Measurements from ENCODE around the gene USP51.
"Not testable (repeated sequence)": the region's sequence is repeated elsewhere in the genome, so short reads cannot be mapped to it uniquely, and the experiment has no call there.

USP51 gene

GRCh38 chrX:55489314-55490009 lies at the start of gene USP51:
Gene USP51, minus strand, starts transcription at chrX:55489848. Its CDS starts 909 bp downstream, at chrX:55488939.
- FAIRE-seq: no peak

- no peak for FAIRE-seq
Measured at GRCh38 chrX:55524487-55524886, 34.8 kb upstream of the USP51 start.

DNA sequence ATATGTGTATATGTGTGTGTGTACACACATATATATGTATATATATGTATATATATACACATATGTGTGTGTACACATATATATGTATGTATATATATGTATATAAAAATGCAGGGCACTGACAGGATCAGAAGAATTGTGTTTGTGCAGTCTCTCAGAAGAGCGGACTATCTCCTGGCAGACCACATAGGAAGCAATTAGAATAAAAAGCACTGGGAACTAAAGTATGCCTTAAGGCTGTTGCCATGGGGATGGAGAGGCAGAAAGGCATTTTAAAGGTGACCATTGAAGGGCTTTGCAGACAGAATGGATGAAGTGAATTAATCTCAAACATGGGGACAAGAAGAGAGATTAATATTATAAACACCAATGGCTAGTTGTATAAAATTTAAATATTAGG lies 33.7 kb upstream of the USP51 start:
- FAIRE-seq: no peak

DNA sequence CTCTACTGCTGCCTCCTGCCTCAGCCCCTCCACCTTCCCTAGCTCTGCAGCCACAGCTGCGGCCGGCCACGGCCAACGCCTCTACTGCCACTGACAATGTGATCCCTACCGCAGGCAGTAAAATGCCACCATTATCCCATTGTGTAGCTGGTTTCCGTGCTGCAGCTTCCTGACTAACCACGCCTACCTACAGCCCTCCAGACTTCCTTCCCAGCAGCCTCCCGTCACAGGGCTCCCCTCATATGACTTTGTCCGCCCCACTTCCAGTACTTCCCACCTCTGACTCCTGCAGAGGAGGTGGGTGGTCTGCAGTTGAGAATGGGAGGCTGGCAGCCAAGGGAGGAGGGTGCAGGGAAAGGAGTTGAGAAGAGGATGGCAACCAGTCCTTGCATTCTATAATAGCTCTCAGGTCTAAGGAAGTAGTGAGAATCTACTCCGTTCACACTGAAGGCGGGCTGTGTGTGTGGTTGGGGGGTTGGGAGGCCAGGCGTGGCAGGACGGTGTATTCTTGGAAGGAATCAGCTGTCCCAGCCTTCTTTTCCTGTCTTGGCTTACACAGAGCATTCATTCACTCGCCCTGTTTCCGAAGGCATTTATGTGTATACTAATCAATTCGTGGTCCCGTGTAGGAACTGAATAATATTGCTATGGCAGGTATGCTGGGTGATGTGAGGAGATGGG lies 33.1 kb upstream of the USP51 start:
- FAIRE-seq: no peak

DNA sequence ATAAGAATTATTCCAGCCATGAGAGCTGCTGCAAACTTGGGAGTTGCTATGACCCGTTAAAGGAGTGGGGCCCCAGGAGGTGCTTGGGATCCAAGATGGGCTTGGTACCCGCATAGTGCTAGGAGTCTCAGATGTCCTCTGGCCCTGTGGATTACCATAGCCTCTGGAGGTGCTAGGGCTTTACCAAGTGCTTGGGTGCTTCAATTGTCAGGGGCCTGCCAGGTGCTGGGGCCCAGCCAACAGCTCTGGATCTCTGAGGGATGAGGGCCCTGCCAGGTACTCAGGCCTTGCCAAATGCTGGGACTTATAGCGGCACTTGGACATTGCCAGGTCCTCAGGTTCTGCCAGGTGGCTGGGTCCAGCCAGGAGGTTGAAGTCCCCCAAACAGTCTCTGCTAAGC lies 32.0 kb upstream of the USP51 start:
- no peak for FAIRE-seq

GRCh38 chrX:55516794-55517481 lies 27.3 kb upstream of the USP51 start:
- not testable (repeated sequence) for FAIRE-seq

GRCh38 chrX:55513045-55513737 lies 23.5 kb upstream of the USP51 start:
- FAIRE-seq: not testable (repeated sequence)

DNA sequence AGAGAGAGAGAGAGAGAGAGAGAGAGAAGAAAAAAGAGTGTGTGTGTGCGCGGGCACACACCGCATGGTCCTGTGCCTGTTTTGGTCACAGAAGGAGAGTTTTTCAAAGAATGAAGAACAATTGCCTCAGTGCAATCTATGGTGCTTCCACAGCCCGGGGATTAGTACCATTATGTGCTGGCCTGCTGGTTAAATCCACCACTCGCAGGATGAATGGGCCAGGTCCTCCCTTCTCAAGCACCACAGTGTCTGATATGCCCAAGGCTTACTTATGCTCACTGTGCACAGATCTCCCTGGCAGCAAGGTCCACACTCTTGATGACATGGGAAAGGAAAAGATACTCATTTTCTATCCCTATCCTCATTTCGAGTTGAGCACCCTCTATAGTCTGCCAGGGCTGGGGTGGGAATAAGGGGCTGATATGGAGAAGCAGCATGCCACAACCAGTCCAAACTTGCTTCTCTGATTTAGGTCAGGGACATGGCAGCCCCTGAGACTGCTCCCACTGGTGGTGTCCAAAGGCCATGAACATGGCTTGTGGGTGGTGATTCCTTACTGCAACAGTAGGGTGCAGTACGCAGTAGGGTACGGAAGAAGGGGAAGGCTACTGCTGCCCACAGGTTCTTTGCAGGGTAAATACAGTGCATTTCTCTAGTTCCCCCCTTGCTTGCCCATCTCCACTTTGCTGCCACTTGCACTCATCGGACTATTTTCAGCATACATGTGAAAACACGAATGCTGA lies 18.9 kb upstream of the USP51 start:
- FAIRE-seq: not testable (repeated sequence)

DNA sequence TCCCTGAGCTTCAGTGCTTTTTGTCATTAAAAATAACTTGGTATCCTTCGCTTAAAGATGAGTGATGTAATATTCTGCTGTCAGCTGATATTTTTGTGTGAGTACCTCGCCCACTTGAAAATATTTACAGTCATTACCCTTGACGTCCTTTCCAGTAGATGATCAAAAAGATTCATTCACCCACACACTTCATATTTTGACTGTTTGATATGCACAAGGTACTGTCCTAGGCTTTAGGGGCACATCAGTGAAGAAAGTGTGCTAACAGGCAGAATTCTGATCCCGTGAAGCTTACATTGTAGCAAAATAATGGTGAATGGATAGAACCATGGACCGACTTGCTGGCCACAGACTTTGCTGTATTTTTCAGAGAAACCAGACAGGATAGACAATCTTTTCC lies 18.1 kb upstream of the USP51 start:
- not testable (repeated sequence) for FAIRE-seq

GRCh38 chrX:55507010-55507409 lies 17.4 kb upstream of the USP51 start:
- FAIRE-seq: not testable (repeated sequence)

DNA sequence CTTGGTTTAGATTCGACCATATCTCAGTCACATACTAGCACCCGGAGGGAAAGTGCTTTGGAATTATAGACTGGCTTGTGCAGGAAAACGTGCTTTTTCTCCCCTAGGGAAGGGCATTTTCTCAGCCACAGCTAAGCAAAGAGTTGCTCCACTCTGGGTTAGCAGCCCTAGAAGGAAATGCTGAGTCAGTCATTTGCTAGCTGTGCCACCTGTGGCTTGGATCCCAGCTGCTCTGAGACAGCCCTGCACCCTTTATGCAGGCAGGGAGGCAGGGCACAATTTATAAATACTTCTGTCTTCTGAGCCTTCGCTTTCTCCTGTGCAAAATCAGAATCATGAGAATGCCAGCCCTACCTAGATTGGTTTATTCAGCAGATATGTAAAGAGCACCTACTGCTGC lies 1.3 kb upstream of the USP51 start:
- no peak for FAIRE-seq

DNA sequence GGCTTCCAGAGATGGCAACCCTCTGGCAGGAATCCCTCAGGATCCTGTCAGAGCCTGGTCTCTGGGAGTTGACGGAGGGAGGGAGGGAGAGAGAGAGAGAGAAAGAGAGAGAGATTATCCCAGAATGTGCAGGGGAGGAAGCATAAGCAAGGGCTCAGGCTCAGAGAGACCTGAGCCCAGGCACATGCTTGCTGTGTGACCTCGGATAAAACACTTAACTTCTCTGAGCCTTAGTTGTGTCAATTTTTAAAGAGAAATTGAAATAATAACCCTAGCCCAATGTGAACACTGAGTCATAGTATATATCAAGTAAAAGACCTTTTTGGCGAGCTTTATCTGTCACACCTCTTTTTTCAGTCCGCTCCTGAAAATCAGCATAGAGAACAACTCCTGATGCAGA lies 473 bp upstream of the USP51 start:
- no peak for FAIRE-seq

- FAIRE-seq: no peak
Measured at GRCh38 chrX:55488593-55489313, 895 bp downstream of the USP51 start.

DNA sequence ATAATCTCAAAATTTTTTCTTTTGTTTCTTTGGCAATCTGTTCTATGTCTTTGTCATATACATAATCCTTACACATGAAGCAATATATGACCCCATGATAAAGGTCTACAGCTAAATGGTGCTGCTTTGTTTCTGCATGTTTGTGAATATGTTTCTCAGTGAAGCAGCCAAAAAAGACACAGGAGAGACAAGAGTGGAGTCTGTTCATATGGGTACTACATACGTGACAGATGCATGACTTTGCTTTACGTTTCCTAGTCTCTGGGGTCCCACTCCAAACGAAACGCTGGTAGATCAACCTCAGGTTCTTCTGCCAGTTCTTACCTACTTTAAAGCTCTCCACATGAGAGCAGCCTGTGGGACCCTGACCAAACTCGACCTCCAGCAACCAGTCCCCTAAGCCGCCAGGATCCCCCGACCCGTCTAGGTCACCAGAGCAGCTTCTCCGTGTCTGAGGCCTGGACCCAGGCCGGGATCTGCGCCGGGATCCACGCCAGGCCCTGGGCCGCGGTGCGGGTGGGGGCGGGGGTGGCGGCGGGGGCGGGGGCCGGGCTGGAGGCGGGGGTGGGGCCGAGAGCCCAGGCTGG lies 1.5 kb downstream of the USP51 start:
- FAIRE-seq: no peak

DNA sequence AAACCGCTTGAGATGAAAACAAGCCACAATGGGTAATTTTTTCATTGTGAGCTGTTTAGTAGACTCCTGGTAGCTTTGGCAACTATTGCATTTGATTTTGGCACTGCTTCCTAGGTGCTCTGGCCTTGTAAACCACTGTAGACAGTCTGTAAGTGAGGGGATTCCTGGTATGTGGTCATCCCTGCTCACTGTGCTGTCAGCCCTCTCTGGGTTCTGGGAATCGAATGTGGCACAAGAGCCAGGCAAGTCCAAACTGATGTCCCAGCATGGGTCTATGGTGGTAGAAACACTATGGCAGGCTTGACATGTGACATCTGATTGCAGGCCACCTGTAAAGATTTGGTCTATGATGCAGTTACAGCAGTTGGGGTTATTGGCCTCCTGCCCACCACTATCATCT lies 2.5 kb downstream of the USP51 start:
- no peak for FAIRE-seq

DNA sequence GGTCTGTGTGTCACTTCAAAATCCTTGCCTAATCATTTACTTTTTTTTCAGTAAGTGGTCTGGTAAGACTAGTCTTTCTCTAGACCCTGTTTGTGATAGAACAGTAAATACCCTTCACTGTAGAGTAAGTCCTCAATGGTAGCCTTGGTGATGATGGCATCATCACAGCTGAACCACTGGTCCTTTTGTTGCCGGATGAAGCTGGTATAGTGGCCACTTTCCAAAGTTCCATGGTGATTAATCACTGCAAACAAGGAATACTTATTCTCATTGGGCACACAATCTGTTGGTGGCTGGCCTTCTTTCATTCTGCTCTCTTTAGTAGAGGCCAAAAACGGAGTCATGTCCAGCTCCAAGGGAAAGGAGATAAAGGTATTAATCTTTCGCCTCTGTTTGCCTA lies 2.9 kb downstream of the USP51 start:
- no peak for FAIRE-seq

- no peak for FAIRE-seq
Measured at GRCh38 chrX:55484948-55485347, 4.7 kb downstream of the USP51 start.

GRCh38 chrX:55480390-55481062 lies 9.1 kb downstream of the USP51 start:
- FAIRE-seq: no peak

DNA sequence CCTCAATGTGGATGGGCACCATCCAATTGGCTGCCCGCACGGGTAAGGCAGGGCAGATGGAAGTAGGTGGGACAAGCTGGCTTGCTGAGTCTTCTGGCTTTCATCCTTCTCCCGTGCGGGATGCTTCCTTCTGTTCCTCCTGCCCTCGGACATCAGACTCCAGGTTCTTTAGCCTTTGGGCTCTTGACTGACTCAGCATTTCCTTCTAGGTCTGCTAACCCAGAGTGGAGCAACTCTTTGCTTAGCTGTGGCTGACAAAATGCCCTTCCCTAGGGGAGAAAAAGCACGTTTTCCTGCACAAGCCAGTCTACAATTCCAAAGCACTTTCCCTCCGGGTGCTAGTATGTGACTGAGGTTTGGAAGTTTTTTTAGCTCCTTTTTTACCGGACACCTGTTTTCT lies 9.7 kb downstream of the USP51 start:
- not testable (repeated sequence) for FAIRE-seq

- FAIRE-seq: not testable (repeated sequence)
Measured at GRCh38 chrX:55465791-55466190, 23.9 kb downstream of the USP51 start.

DNA sequence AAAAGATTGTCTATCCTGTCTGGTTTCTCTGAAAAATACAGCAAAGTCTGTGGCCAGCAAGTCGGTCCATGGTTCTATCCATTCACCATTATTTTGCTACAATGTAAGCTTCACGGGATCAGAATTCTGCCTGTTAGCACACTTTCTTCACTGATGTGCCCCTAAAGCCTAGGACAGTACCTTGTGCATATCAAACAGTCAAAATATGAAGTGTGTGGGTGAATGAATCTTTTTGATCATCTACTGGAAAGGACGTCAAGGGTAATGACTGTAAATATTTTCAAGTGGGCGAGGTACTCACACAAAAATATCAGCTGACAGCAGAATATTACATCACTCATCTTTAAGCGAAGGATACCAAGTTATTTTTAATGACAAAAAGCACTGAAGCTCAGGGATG lies 24.5 kb downstream of the USP51 start:
- FAIRE-seq: not testable (repeated sequence)

Measured in endometrium (tissue), 2 donors.